HCT116 (cell line): ENCODE measurements around the gene OR2T33. TPM values are rescaled to one million over a fixed set of nuclear protein-coding genes. Genes with fewer than 3 reads are reported as not detected.
A peak's percentile ranks its signal among the peaks of the same experiment; 100 is the strongest.
"Not testable (repeated sequence)": the region's sequence is repeated elsewhere in the genome, so short reads cannot be mapped to it uniquely, and the experiment has no call there.

Experiments used
- ATAC-seq: fragments of 200-7000 bp; cut with Tn5 transposase; 2 replicates; pipeline ENCODE4 v1.9.1; 2020; ENCODE audit warnings: mild to moderate bottlenecking, moderate library complexity
- BruUV-seq: library from RNA; stranded (reverse); fragments of 400-500 nt; replicated peaks from 2 replicates; lab custom pipeline; 2021; lab: Mats Ljungman, UMichigan
- CTCF ChIA-PET: fragments of 300-600 bp; sonication (Branson Sonifier 250); formaldehyde crosslinking; loops from one replicate; lab custom pipeline; 2021; ENCODE audit warnings: antibody characterized with exemption; lab: Charles Lee
- POLR2A ChIA-PET: fragments of 300-600, 350-600 bp; sonication (Branson Sonifier 250); formaldehyde crosslinking; loops from one replicate; lab custom pipeline; 2021; ENCODE audit warnings: antibody characterized with exemption; lab: Charles Lee
- RAD21 ChIA-PET, 2 experiments: fragments of 300-600 bp; sonication (Branson Sonifier 250); formaldehyde crosslinking; loops; one replicate each; lab custom pipeline; 2023; ENCODE audit warnings: low total read pairs in 2 of 2; ENCODE audit not compliant: uncharacterized antibody in 2 of 2, unreplicated experiment in 2 of 2, low non-redundant PET in 1 of 2; lab: Charles Lee
- DNase-seq: peaks from one replicate; pipeline ENCODE4 v3.0.0-alpha.2; 2010; ENCODE audit warnings: low read depth, low spot score
- H2AFZ ChIP-seq: fragments of 200-600 bp; shearing (Covaris generic), sonication (generic); 2 replicates; pipeline ENCODE4 v1.6.1; 2017; ENCODE audit warnings: low read depth, mixed run types, mixed read lengths, antibody characterized with exemption, low read length; ENCODE audit not compliant: poor library complexity, severe bottlenecking
- H3K27ac ChIP-seq: 2 replicates; pipeline ENCODE4 v1.5.1; 2012; ENCODE audit warnings: low read depth, low read length
- H3K27me3 ChIP-seq: fragments of 200-600 bp; sonication (generic); 2 replicates; pipeline ENCODE4 v1.6.1; 2016; ENCODE audit warnings: mixed run types, low read length, mixed read lengths; ENCODE audit not compliant: insufficient read depth
- H3K36me3 ChIP-seq, 2 experiments: fragments of 200-500 bp in 1 of 2; fragments of 200-600 bp in 1 of 2; sonication (Bioruptor generic) in 1 of 2; sonication (generic) in 1 of 2; 2 replicates each; pipeline versions ENCODE4 v1.5.1 to v1.6.1; 2014 to 2016; ENCODE audit warnings: low read length in 2 of 2, inconsistent platforms in 1 of 2, mixed read lengths in 1 of 2, mixed run types in 1 of 2; ENCODE audit not compliant: insufficient read depth in 2 of 2, control insufficient read depth in 1 of 2
- H3K4me1 ChIP-seq, 2 experiments: fragments of 200-600 bp in 1 of 2; sonication (generic) in 1 of 2; 2 replicates each; pipeline versions ENCODE4 v1.5.1 to v1.6.1; 2012 to 2017; ENCODE audit warnings: low read length in 2 of 2, inconsistent platforms in 1 of 2, mild to moderate bottlenecking in 1 of 2, mixed read lengths in 1 of 2, mixed run types in 1 of 2, moderate library complexity in 1 of 2; ENCODE audit not compliant: insufficient read depth in 2 of 2, control insufficient read depth in 1 of 2
- H3K4me2 ChIP-seq: fragments of 200-600 bp; sonication (generic); 2 replicates; pipeline ENCODE4 v1.6.1; 2017; ENCODE audit warnings: mixed run types, low read length, mixed read lengths
- H3K4me3 ChIP-seq, 2 experiments: fragments of 200-600 bp in 1 of 2; sonication (generic) in 1 of 2; replicated peaks in 1 of 2; 2 replicates each; pipeline ENCODE4 v1.5.1; 2011 to 2016; ENCODE audit warnings: low read length in 2 of 2, control low read depth in 1 of 2, low read depth in 1 of 2, mild to moderate bottlenecking in 1 of 2, mixed read lengths in 1 of 2, mixed run types in 1 of 2
- H3K79me2 ChIP-seq: fragments of 200-600 bp; sonication (generic); 2 replicates; pipeline ENCODE4 v1.6.1; 2017; ENCODE audit warnings: mild to moderate bottlenecking, mixed run types, low read length, moderate library complexity, mixed read lengths; ENCODE audit not compliant: insufficient read depth
- H3K9ac ChIP-seq: fragments of 200-600 bp; sonication (generic); 2 replicates; pipeline ENCODE4 v1.6.1; 2016; ENCODE audit warnings: low read length, mixed read lengths
- H3K9me2 ChIP-seq: fragments of 200-600 bp; sonication (generic), shearing (Covaris generic); 2 replicates; pipeline ENCODE4 v1.6.1; 2017; ENCODE audit warnings: mixed run types, mild to moderate bottlenecking, moderate library complexity; ENCODE audit not compliant: insufficient read depth
- H3K9me3 ChIP-seq, 2 experiments: fragments of 200-500 bp in 1 of 2; fragments of 200-600 bp in 1 of 2; sonication (Bioruptor generic) in 1 of 2; sonication (generic) in 1 of 2; 2 replicates each; pipeline ENCODE4 v1.6.1; 2014 to 2017; ENCODE audit warnings: low read length in 2 of 2, mixed read lengths in 2 of 2, inconsistent platforms in 1 of 2, low read depth in 1 of 2, mild to moderate bottlenecking in 1 of 2, mixed run types in 1 of 2, moderate library complexity in 1 of 2; ENCODE audit not compliant: control insufficient read depth in 1 of 2, insufficient read depth in 1 of 2
- H4K20me1 ChIP-seq: fragments of 200-600 bp; sonication (generic), shearing (Covaris generic); 2 replicates; pipeline ENCODE4 v1.6.1; 2017; ENCODE audit warnings: mixed run types, mild to moderate bottlenecking, moderate library complexity; ENCODE audit not compliant: insufficient read depth
- CTCF ChIP-seq, 3 experiments: fragments of 200-600 bp in 1 of 3; sonication (generic) in 1 of 3; IDR thresholded peaks in 2 of 3; conservative IDR thresholded peaks in 1 of 3; 2 replicates each; pipeline ENCODE4 v1.5.1; 2012 to 2017; ENCODE audit warnings: low read depth in 2 of 3, low read length in 2 of 3, antibody characterized with exemption in 1 of 3, borderline replicate concordance in 1 of 3, control low read depth in 1 of 3, mild to moderate bottlenecking in 1 of 3, mixed read lengths in 1 of 3, mixed run types in 1 of 3, moderate library complexity in 1 of 3; ENCODE audit not compliant: insufficient read depth in 1 of 3
- ELF1 ChIP-seq: IDR thresholded peaks from 2 replicates; pipeline ENCODE4 v1.6.1; 2012; ENCODE audit warnings: low read depth, borderline replicate concordance
- JUND ChIP-seq: IDR thresholded peaks from 2 replicates; pipeline ENCODE4 v1.6.1; 2012
- POLR2AphosphoS5 ChIP-seq: IDR thresholded peaks from 2 replicates; pipeline ENCODE4 v1.6.1; 2011; ENCODE audit warnings: mild to moderate bottlenecking, low read depth, low read length, moderate library complexity
- REST ChIP-seq: IDR thresholded peaks from 2 replicates; pipeline ENCODE4 v1.6.1; 2012; ENCODE audit warnings: low read depth
- SRF ChIP-seq: IDR thresholded peaks from 2 replicates; pipeline ENCODE4 v1.6.1; 2012; ENCODE audit warnings: low read depth
- TCF7L2 ChIP-seq: IDR thresholded peaks from 2 replicates; pipeline ENCODE4 v1.7.0; 2011; ENCODE audit warnings: borderline replicate concordance, inconsistent platforms; ENCODE audit not compliant: insufficient read depth, insufficient read length; ENCODE audit errors: extremely low read depth
- intact Hi-C: fragments of 100-400 bp; cut with micrococcal nuclease; formaldehyde crosslinking; loops from 2 replicates; pipeline ENCODE4 v1.10.0; 2022
- total RNA-seq: library from RNA; stranded (reverse); gene quantifications from one replicate; pipeline ENCODE4 v1.2.1, GENCODE V29; 2021; ENCODE audit not compliant: unreplicated experiment

OR2T33 gene
- total RNA-seq, 1 experiment from 2014 or later = not detected

DNA sequence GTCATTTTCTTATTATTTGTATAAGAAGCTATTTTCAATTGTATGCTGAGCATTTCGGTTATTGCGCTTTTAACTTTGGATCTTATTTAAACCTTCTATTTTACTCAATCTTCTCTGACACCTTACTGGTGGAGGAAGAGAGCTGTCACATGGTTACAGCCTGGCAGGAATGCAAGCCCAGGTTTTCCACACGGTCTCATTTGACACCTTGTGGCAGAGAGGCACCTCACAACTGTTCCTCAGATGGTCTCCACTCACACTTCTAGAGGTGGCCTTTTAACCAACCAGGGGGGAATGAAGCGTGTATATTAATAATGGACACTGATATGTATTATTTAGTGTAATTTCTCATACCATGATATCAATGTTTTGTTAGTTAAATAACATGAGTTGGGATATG, 9.6 kb downstream of the OR2T33 start:
- Histone ChIP-seq H3K4me3 (no peak overlapping the region), H3K9me2 (no peaks in the 10 kb centered on the region), H3K4me2 (no peak overlapping the region), H3K9ac (no peak overlapping the region), H4K20me1 (no peaks in the 10 kb centered on the region), H3K27me3 (no peaks in the 10 kb centered on the region), H3K4me1 (no peaks in the 10 kb centered on the region), H3K79me2 (no peaks in the 10 kb centered on the region), H2AFZ (no peak overlapping the region), H3K36me3 (no peaks in the 10 kb centered on the region; a peak in 1 of 4 replicates), H3K9me3 (peaks cover 0 to 6% of the 10 kb centered on the region in 2 experiments; a peak in 3 of 4 replicates), H3K27ac (no peak overlapping the region)
- intact Hi-C loops = no loop called here
- ChIA-PET POLR2A (no interaction called here), RAD21 (no interaction called here), CTCF (no interaction called here)
- no peak for TF ChIP-seq ELF1
- DNase-seq = no peak
- no TSS peak for BruUV-seq
- ATAC-seq = no peak

DNA sequence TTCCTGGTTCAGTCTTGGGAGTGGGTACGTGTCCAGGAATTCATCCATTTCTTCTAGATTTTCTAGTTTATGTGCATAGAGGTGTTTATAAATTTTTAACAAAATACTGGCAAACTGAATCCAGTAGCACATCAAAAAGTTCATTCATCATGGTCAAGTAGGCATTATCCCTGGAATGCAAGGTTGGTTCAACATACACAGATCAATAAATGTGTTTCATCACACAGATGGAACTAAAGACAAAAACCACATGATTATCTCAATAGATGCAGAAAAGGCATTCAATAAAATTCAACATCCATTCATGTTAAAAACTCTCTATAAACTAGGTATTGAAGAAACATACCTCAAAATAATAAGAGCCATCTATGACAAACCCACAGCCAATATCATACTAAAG, 18.5 kb downstream of the OR2T33 start:
- H3K4me1 ChIP-seq, RAD21 ChIA-PET, H3K9ac ChIP-seq, H2AFZ ChIP-seq, ATAC-seq, H3K79me2 ChIP-seq, BruUV-seq, H3K4me3 ChIP-seq, H3K4me2 ChIP-seq, H3K27ac ChIP-seq, H3K9me2 ChIP-seq, DNase-seq, H3K36me3 ChIP-seq, H3K27me3 ChIP-seq, H4K20me1 ChIP-seq, intact Hi-C loops, POLR2A ChIA-PET: not testable (repeated sequence)
- CTCF ChIA-PET = interaction anchor here (0.6 kb wide), 1 partner anchor 870 kb away, joined by 3 read pairs; no protein-coding TSS in a partner anchor
- peaks cover 0 to 18% of the 10 kb centered on the region in 2 experiments; a peak in 1 of 4 replicates for H3K9me3 ChIP-seq

GRCh38 chr1:248243204-248243603, 34.6 kb downstream of the OR2T33 start:
- RAD21 ChIA-PET = no interaction called here
- H3K4me2 ChIP-seq = no peak overlapping the region
- CTCF ChIA-PET = no interaction called here
- no peak for ATAC-seq
- no peaks in the 10 kb centered on the region for H4K20me1 ChIP-seq
- H3K9me3 ChIP-seq = peaks cover 0 to 14% of the 10 kb centered on the region in 2 experiments; a peak in 2 of 4 replicates
- H3K27ac ChIP-seq = no peak overlapping the region
- no peak overlapping the region for H3K9ac ChIP-seq
- H3K27me3 ChIP-seq = no peaks in the 10 kb centered on the region
- H2AFZ ChIP-seq = no peak overlapping the region
- no peak for DNase-seq
- H3K36me3 ChIP-seq = no peaks in the 10 kb centered on the region; a peak in 1 of 4 replicates
- H3K79me2 ChIP-seq = no peaks in the 10 kb centered on the region
- no peaks in the 10 kb centered on the region for H3K4me1 ChIP-seq
- BruUV-seq = no TSS peak
- POLR2A ChIA-PET = no interaction called here
- no peak overlapping the region for H3K4me3 ChIP-seq
- H3K9me2 ChIP-seq = no peaks in the 10 kb centered on the region
- intact Hi-C loops = no loop called here
- TF ChIP-seq REST (no peak), JUND (no peak), POLR2AphosphoS5 (no peak), CTCF (IDR thresholded peaks at IDR 0.05 in 2 of 3, conservative IDR thresholded peaks at IDR 0.05 in 1 of 3; ENCODE audit: borderline replicate concordance in 1 of 3, insufficient read depth in 1 of 3, low read depth in 2 of 3, low read length in 2 of 3) (peak; percentile 9 to 57 (median 57); a peak in 4 of 6 replicates), SRF (no peak), TCF7L2 (no peak)
